HCT116 (cell line): ENCODE results near the gene FAM234A. TPM values are rescaled to one million over a fixed set of nuclear protein-coding genes. Genes with fewer than 3 reads are reported as not detected.

ENCODE experiments used
- ATAC-seq: fragments of 200-7000 bp; cut with Tn5 transposase; 2 replicates; pipeline ENCODE4 v1.9.1; 2020; ENCODE audit warnings: mild to moderate bottlenecking, moderate library complexity
- BruUV-seq: library from RNA; stranded (reverse); fragments of 400-500 nt; replicated peaks from 2 replicates; lab custom pipeline; 2021; lab: Mats Ljungman, UMichigan
- CTCF ChIA-PET: fragments of 300-600 bp; sonication (Branson Sonifier 250); formaldehyde crosslinking; loops from one replicate; lab custom pipeline; 2021; ENCODE audit warnings: antibody characterized with exemption; lab: Charles Lee
- POLR2A ChIA-PET: fragments of 300-600, 350-600 bp; sonication (Branson Sonifier 250); formaldehyde crosslinking; loops from one replicate; lab custom pipeline; 2021; ENCODE audit warnings: antibody characterized with exemption; lab: Charles Lee
- RAD21 ChIA-PET, 2 experiments: fragments of 300-600 bp; sonication (Branson Sonifier 250); formaldehyde crosslinking; loops; one replicate each; lab custom pipeline; 2023; ENCODE audit warnings: low total read pairs in 2 of 2; ENCODE audit not compliant: uncharacterized antibody in 2 of 2, unreplicated experiment in 2 of 2, low non-redundant PET in 1 of 2; lab: Charles Lee
- DNase-seq: peaks from one replicate; pipeline ENCODE4 v3.0.0-alpha.2; 2010; ENCODE audit warnings: low read depth, low spot score
- H2AFZ ChIP-seq: fragments of 200-600 bp; shearing (Covaris generic), sonication (generic); 2 replicates; pipeline ENCODE4 v1.6.1; 2017; ENCODE audit warnings: low read depth, mixed run types, mixed read lengths, antibody characterized with exemption, low read length; ENCODE audit not compliant: poor library complexity, severe bottlenecking
- H3K27ac ChIP-seq: 2 replicates; pipeline ENCODE4 v1.5.1; 2012; ENCODE audit warnings: low read depth, low read length
- H3K27me3 ChIP-seq: fragments of 200-600 bp; sonication (generic); 2 replicates; pipeline ENCODE4 v1.6.1; 2016; ENCODE audit warnings: mixed run types, low read length, mixed read lengths; ENCODE audit not compliant: insufficient read depth
- H3K36me3 ChIP-seq, 2 experiments: fragments of 200-500 bp in 1 of 2; fragments of 200-600 bp in 1 of 2; sonication (Bioruptor generic) in 1 of 2; sonication (generic) in 1 of 2; 2 replicates each; pipeline versions ENCODE4 v1.5.1 to v1.6.1; 2014 to 2016; ENCODE audit warnings: low read length in 2 of 2, inconsistent platforms in 1 of 2, mixed read lengths in 1 of 2, mixed run types in 1 of 2; ENCODE audit not compliant: insufficient read depth in 2 of 2, control insufficient read depth in 1 of 2
- H3K4me1 ChIP-seq, 2 experiments: fragments of 200-600 bp in 1 of 2; sonication (generic) in 1 of 2; 2 replicates each; pipeline versions ENCODE4 v1.5.1 to v1.6.1; 2012 to 2017; ENCODE audit warnings: low read length in 2 of 2, inconsistent platforms in 1 of 2, mild to moderate bottlenecking in 1 of 2, mixed read lengths in 1 of 2, mixed run types in 1 of 2, moderate library complexity in 1 of 2; ENCODE audit not compliant: insufficient read depth in 2 of 2, control insufficient read depth in 1 of 2
- H3K4me2 ChIP-seq: fragments of 200-600 bp; sonication (generic); 2 replicates; pipeline ENCODE4 v1.6.1; 2017; ENCODE audit warnings: mixed run types, low read length, mixed read lengths
- H3K4me3 ChIP-seq, 2 experiments: fragments of 200-600 bp in 1 of 2; sonication (generic) in 1 of 2; replicated peaks in 1 of 2; 2 replicates each; pipeline ENCODE4 v1.5.1; 2011 to 2016; ENCODE audit warnings: low read length in 2 of 2, control low read depth in 1 of 2, low read depth in 1 of 2, mild to moderate bottlenecking in 1 of 2, mixed read lengths in 1 of 2, mixed run types in 1 of 2
- H3K79me2 ChIP-seq: fragments of 200-600 bp; sonication (generic); 2 replicates; pipeline ENCODE4 v1.6.1; 2017; ENCODE audit warnings: mild to moderate bottlenecking, mixed run types, low read length, moderate library complexity, mixed read lengths; ENCODE audit not compliant: insufficient read depth
- H3K9ac ChIP-seq: fragments of 200-600 bp; sonication (generic); 2 replicates; pipeline ENCODE4 v1.6.1; 2016; ENCODE audit warnings: low read length, mixed read lengths
- H3K9me2 ChIP-seq: fragments of 200-600 bp; sonication (generic), shearing (Covaris generic); 2 replicates; pipeline ENCODE4 v1.6.1; 2017; ENCODE audit warnings: mixed run types, mild to moderate bottlenecking, moderate library complexity; ENCODE audit not compliant: insufficient read depth
- H3K9me3 ChIP-seq, 2 experiments: fragments of 200-500 bp in 1 of 2; fragments of 200-600 bp in 1 of 2; sonication (Bioruptor generic) in 1 of 2; sonication (generic) in 1 of 2; 2 replicates each; pipeline ENCODE4 v1.6.1; 2014 to 2017; ENCODE audit warnings: low read length in 2 of 2, mixed read lengths in 2 of 2, inconsistent platforms in 1 of 2, low read depth in 1 of 2, mild to moderate bottlenecking in 1 of 2, mixed run types in 1 of 2, moderate library complexity in 1 of 2; ENCODE audit not compliant: control insufficient read depth in 1 of 2, insufficient read depth in 1 of 2
- H4K20me1 ChIP-seq: fragments of 200-600 bp; sonication (generic), shearing (Covaris generic); 2 replicates; pipeline ENCODE4 v1.6.1; 2017; ENCODE audit warnings: mixed run types, mild to moderate bottlenecking, moderate library complexity; ENCODE audit not compliant: insufficient read depth
- CBX3 ChIP-seq: IDR thresholded peaks from 2 replicates; pipeline ENCODE4 v1.6.1; 2012; ENCODE audit warnings: low read depth
- EGR1 ChIP-seq: IDR thresholded peaks from 2 replicates; pipeline ENCODE4 v1.6.1; 2012; ENCODE audit warnings: low read depth
- ELF1 ChIP-seq: IDR thresholded peaks from 2 replicates; pipeline ENCODE4 v1.6.1; 2012; ENCODE audit warnings: low read depth, borderline replicate concordance
- FOSL1 ChIP-seq: IDR thresholded peaks from 2 replicates; pipeline ENCODE4 v1.6.1; 2012; ENCODE audit warnings: low read depth
- POLR2A ChIP-seq: IDR thresholded peaks from 2 replicates; pipeline ENCODE4 v1.7.0; 2011; ENCODE audit warnings: borderline replicate concordance; ENCODE audit not compliant: insufficient read depth, insufficient read length; ENCODE audit errors: extremely low read depth
- SIN3A ChIP-seq: IDR thresholded peaks from 2 replicates; pipeline ENCODE4 v1.6.1; 2012; ENCODE audit warnings: low read depth
- SP1 ChIP-seq: IDR thresholded peaks from 2 replicates; pipeline ENCODE4 v1.6.1; 2012; ENCODE audit warnings: low read depth
- SRF ChIP-seq: IDR thresholded peaks from 2 replicates; pipeline ENCODE4 v1.6.1; 2012; ENCODE audit warnings: low read depth
- TCF7L2 ChIP-seq: IDR thresholded peaks from 2 replicates; pipeline ENCODE4 v1.7.0; 2011; ENCODE audit warnings: borderline replicate concordance, inconsistent platforms; ENCODE audit not compliant: insufficient read depth, insufficient read length; ENCODE audit errors: extremely low read depth
- YY1 ChIP-seq: IDR thresholded peaks from 2 replicates; pipeline ENCODE4 v1.6.1; 2011; ENCODE audit warnings: low read length, low read depth, moderate library complexity, mild to moderate bottlenecking; ENCODE audit not compliant: insufficient replicate concordance; ENCODE audit errors: extremely low read depth
- ZFX ChIP-seq: fragments of 450-650 bp; IDR thresholded peaks from 2 replicates; pipeline ENCODE4 v1.6.1; 2017
- ZNF274 ChIP-seq: fragments of 200-500 bp; sonication (Bioruptor generic); IDR thresholded peaks from 2 replicates; pipeline ENCODE4 v1.6.1; 2014; ENCODE audit warnings: mild to moderate bottlenecking, low read depth, low read length, inconsistent platforms
- intact Hi-C: fragments of 100-400 bp; cut with micrococcal nuclease; formaldehyde crosslinking; loops from 2 replicates; pipeline ENCODE4 v1.10.0; 2022
- total RNA-seq: library from RNA; stranded (reverse); gene quantifications from one replicate; pipeline ENCODE4 v1.2.1, GENCODE V29; 2021; ENCODE audit not compliant: unreplicated experiment
- TF ChIP-seq, protein P1 (sequence below): IDR thresholded peaks from 2 replicates; pipeline ENCODE4 v1.6.1; 2012
- TF ChIP-seq, protein P2 (sequence below): IDR thresholded peaks from 2 replicates; pipeline ENCODE4 v1.6.1; 2012

Gene FAM234A
- total RNA-seq, 1 experiment from 2014 or later = 36.4 TPM

DNA sequence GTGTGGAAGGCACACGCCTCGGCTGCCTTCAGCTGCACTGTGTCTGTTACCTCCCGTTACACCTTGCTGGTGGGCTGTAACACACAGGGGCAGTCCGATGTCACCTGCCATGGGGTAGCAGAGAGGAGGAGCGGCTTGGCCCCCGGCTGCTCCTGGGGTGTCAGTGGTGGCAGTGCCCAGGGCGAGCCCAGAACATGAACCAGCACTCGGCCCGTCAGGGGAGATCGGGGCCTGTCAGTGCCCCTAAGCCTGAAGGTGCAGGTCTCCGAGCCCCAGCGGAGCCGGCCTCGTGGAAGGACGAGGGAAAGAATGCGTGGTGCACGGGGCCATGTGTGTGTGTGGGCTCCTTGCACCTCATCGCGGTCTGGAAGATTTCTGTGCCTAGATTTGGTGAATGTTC lies 25.7 kb downstream of the FAM234A start:
- intact Hi-C loops = no loop called here
- no peaks in the 10 kb centered on the region for H3K27me3 ChIP-seq
- no peak overlapping the region for H3K9ac ChIP-seq
- ChIA-PET RAD21 (no interaction called here), POLR2A (no interaction called here), CTCF (no interaction called here)
- H3K4me3 ChIP-seq = no peak overlapping the region
- no peak for TF ChIP-seq EGR1
- TF ChIP-seq, protein P1, sequence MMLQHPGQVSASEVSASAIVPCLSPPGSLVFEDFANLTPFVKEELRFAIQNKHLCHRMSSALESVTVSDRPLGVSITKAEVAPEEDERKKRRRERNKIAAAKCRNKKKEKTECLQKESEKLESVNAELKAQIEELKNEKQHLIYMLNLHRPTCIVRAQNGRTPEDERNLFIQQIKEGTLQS = no peak
- no peak for TF ChIP-seq TCF7L2
- TF ChIP-seq SIN3A = no peak
- no peak for TF ChIP-seq POLR2A
- TF ChIP-seq CBX3 = no peak
- TF ChIP-seq YY1 = no peak
- no peak for TF ChIP-seq ELF1
- TF ChIP-seq SP1 = no peak
- no peak for TF ChIP-seq SRF
- TF ChIP-seq, protein P2, sequence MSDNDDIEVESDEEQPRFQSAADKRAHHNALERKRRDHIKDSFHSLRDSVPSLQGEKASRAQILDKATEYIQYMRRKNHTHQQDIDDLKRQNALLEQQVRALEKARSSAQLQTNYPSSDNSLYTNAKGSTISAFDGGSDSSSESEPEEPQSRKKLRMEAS = no peak
- no peak for TF ChIP-seq ZNF274
- TF ChIP-seq ZFX = no peak
- no peak for TF ChIP-seq FOSL1
- no TSS peak for BruUV-seq
- H4K20me1 ChIP-seq = no peaks in the 10 kb centered on the region
- no peak overlapping the region for H3K27ac ChIP-seq
- H3K4me1 ChIP-seq = no peaks in the 10 kb centered on the region
- ATAC-seq = no peak
- no peaks in the 10 kb centered on the region for H3K9me3 ChIP-seq
- H2AFZ ChIP-seq = no peak overlapping the region
- H3K4me2 ChIP-seq = no peak overlapping the region
- H3K79me2 ChIP-seq = no peaks in the 10 kb centered on the region
- no peak for DNase-seq
- no peaks in the 10 kb centered on the region for H3K9me2 ChIP-seq
- no peaks in the 10 kb centered on the region for H3K36me3 ChIP-seq
